Osteoblast (primary cell): ENCODE results near the gene KRTAP5-3. TPM values are rescaled to one million over a fixed set of nuclear protein-coding genes. Genes with fewer than 3 reads are reported as not detected.
"Not testable (repeated sequence)": the region's sequence is repeated elsewhere in the genome, so short reads cannot be mapped to it uniquely, and the experiment has no call there.

Experiments
- DNase-seq: peaks from one replicate; pipeline ENCODE4 v3.0.0; 2011; ENCODE audit warnings: low spot score, mixed read lengths; ENCODE audit not compliant: insufficient read length; ENCODE audit errors: missing footprints
- H2AFZ ChIP-seq: 2 replicates; pipeline ENCODE4 v1.6.0; 2011; ENCODE audit warnings: mild to moderate bottlenecking, low read length
- H3K27ac ChIP-seq: 2 replicates; pipeline ENCODE4 v1.5.1; 2011; ENCODE audit warnings: mild to moderate bottlenecking, low read depth, low read length, moderate library complexity
- H3K27me3 ChIP-seq: 2 replicates; pipeline ENCODE4 v1.6.0; 2012; ENCODE audit warnings: mild to moderate bottlenecking, control low read depth, inconsistent platforms, low read length, moderate library complexity; ENCODE audit not compliant: insufficient read depth
- H3K36me3 ChIP-seq: 2 replicates; pipeline ENCODE4 v1.5.1; 2011; ENCODE audit warnings: mild to moderate bottlenecking, low read length, control low read depth, moderate library complexity; ENCODE audit not compliant: insufficient read depth
- H3K4me1 ChIP-seq: 2 replicates; pipeline ENCODE4 v1.5.1; 2011; ENCODE audit warnings: mild to moderate bottlenecking, low read length, control low read depth, moderate library complexity; ENCODE audit not compliant: insufficient read depth
- H3K4me2 ChIP-seq: 2 replicates; pipeline ENCODE4 v1.6.0; 2011; ENCODE audit warnings: mild to moderate bottlenecking, low read length; ENCODE audit not compliant: insufficient read depth
- H3K4me3 ChIP-seq: fragments of 200-600 bp; sonication (generic); 3 replicates; pipeline ENCODE4 v1.5.1; 2012; ENCODE audit warnings: mild to moderate bottlenecking, low read length, inconsistent platforms; ENCODE audit not compliant: insufficient read depth
- H3K79me2 ChIP-seq: 2 replicates; pipeline ENCODE4 v1.6.0; 2012; ENCODE audit warnings: mild to moderate bottlenecking, low read length, control low read depth, inconsistent platforms; ENCODE audit not compliant: insufficient read depth
- H3K9me3 ChIP-seq: 2 replicates; pipeline ENCODE4 v1.5.1; 2011; ENCODE audit warnings: low read depth, low read length, control low read depth
- H4K20me1 ChIP-seq: 2 replicates; pipeline ENCODE4 v1.6.0; 2012; ENCODE audit warnings: mild to moderate bottlenecking, low read length, control low read depth; ENCODE audit not compliant: insufficient read depth
- CTCF ChIP-seq: IDR thresholded peaks from 2 replicates; pipeline ENCODE4 v1.5.1; 2011; ENCODE audit warnings: mild to moderate bottlenecking, low read depth, low read length, moderate library complexity; ENCODE audit errors: extremely low read depth
- total RNA-seq: library from RNA; depleted of rRNA; stranded (reverse); fragments of >200 nt; gene quantifications from 2 replicates; pipeline ENCODE4 v1.2.3, GENCODE V29; 2012

The KRTAP5-3 gene
- total RNA-seq, 1 donor: not detected

DNA sequence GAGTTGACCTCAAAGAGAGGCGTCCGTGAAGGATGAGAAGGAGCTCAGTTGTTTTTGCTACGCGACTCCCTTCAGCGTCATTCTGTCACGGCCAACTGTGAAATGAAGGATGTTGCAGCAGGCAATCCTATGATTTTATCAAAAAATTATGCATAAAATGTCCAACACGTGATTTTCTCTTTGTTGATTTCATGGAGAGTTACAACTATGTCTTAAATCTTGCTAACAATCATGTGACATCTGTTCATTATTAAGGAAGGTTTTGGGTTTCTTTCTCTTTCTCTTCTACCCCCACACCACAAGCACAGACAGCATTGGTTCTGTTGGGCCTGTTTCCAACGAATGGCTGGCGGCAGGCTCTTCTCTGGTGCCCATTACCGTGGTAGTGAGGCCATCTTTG, 10.0 kb upstream of the KRTAP5-3 start:
- Histone ChIP-seq H3K36me3 (no peaks in the 10 kb centered on the region), H3K79me2 (no peaks in the 10 kb centered on the region), H3K4me1 (no peaks in the 10 kb centered on the region), H3K27ac (no peak overlapping the region), H2AFZ (no peak overlapping the region), H3K4me2 (no peak overlapping the region), H4K20me1 (no peaks in the 10 kb centered on the region), H3K9me3 (no peaks in the 10 kb centered on the region), H3K4me3 (no peak overlapping the region), H3K27me3 (peaks cover 15% of the 10 kb centered on the region)
- no peak for DNase-seq
- no peak for TF ChIP-seq CTCF

DNA sequence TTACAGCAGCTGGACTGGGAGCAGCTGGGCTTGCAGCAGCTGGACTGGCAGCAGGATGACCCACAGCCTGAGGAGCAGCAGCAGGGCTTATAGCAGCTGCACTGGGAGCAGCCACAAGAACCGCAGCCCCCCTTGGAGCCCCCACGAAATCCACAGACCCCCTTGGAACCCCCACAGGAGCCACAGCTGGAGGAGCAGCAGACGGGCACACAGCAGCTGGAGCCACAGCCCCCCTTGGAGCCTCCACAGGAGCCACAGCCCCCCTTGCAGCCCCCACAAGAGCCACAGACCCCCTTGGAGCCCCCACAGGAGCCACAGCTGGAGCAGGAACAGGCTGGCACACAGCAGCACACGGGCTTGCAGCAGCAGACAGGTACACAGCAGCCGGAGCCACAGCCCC, 362 bp downstream of the KRTAP5-3 start:
- peaks cover 17% of the 10 kb centered on the region for H3K27me3 ChIP-seq
- H3K36me3 ChIP-seq, DNase-seq, H3K4me1 ChIP-seq, H3K9me3 ChIP-seq, H3K4me2 ChIP-seq, H2AFZ ChIP-seq, H4K20me1 ChIP-seq, H3K27ac ChIP-seq, H3K79me2 ChIP-seq, H3K4me3 ChIP-seq: not testable (repeated sequence)

DNA sequence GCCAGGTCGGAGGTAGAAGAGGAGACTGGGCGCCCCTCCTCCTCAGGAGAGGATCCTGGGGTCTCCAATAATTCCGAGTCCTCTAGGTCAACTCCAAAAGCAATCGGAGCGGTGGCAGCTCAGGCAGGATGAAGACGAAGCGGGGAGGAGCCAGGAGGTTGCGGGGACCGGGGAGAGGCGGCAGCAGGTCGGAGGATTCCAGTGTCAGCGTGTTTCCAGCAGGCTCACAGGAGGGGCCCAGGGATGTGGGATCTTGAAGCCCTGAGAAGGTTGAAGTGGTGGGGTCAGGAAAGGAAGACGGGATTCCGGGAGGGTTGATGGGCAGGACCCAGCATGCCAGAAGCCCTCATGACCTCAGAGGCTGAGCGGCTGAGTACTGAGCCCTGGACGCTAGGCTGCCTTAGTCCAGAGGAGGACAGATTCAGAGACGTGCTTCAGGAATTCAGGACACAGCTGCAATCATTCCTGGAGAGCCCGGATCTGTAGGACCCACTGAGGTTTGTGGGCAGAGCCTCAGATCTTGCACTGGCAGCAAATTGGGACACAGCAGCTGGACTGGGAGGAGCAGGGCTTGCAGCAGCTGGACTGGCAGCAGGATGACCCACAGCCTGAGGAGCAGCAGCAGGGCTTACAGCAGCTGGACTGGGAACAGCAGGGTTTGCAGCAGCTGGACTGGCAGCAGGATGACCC, 962 bp downstream of the KRTAP5-3 start:
- H3K4me2 ChIP-seq, H3K27ac ChIP-seq, H3K9me3 ChIP-seq, H4K20me1 ChIP-seq, H3K79me2 ChIP-seq, H3K36me3 ChIP-seq, H2AFZ ChIP-seq, DNase-seq, H3K4me1 ChIP-seq, H3K4me3 ChIP-seq: not testable (repeated sequence)
- peaks cover 17% of the 10 kb centered on the region for H3K27me3 ChIP-seq

DNA sequence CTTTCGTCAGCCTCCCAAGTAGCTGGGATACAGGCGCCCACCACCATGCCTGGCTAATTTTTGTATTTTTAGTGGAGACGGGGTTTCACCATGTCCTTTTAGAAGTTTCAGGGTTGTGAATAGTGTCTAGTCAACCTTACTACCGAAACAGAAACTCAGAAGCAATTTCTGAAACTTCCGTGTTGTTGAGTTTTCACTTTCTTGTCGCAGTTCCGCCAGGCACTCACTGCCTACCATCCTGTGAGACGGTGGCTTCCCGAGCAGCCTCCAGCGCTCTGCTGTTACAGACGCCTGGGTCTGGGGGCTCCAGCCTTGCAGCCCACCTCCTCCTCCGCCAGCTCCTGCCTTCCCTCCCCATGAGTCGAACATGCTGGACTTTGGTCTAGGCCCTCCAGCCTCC, 2.3 kb downstream of the KRTAP5-3 start:
- not testable (repeated sequence) for H3K27ac ChIP-seq, H3K4me1 ChIP-seq, H3K4me2 ChIP-seq, H3K4me3 ChIP-seq, H3K79me2 ChIP-seq, H3K9me3 ChIP-seq, H4K20me1 ChIP-seq, H2AFZ ChIP-seq, H3K36me3 ChIP-seq, DNase-seq
- H3K27me3 ChIP-seq: peaks cover 23% of the 10 kb centered on the region

DNA sequence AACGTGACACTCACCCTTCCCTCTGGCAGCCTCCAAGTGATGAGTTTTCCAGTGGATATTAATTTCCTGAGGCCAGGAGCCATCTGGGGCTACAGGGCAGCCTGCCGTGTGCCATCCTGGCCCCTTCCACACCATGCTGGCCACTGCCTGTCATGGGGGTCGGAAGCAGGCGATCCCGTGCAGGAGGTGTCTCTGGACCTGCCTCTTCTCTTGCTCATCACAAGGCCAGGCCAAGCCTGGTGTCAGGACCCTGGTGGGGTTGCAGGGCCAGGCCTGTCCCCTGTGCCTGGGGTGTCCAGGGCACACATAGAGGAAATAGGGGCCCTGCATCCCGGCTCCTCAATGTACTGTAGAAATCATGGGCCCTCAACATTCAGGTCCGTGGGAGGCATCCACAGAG, 3.6 kb downstream of the KRTAP5-3 start:
- no peak overlapping the region for H3K27ac ChIP-seq
- H4K20me1 ChIP-seq: no peaks in the 10 kb centered on the region
- DNase-seq: no peak
- H3K36me3 ChIP-seq: no peaks in the 10 kb centered on the region
- peaks cover 29% of the 10 kb centered on the region for H3K27me3 ChIP-seq
- H2AFZ ChIP-seq: no peak overlapping the region
- no peaks in the 10 kb centered on the region for H3K9me3 ChIP-seq
- no peak overlapping the region for H3K4me2 ChIP-seq
- H3K79me2 ChIP-seq: no peaks in the 10 kb centered on the region
- TF ChIP-seq CTCF: no peak
- H3K4me1 ChIP-seq: no peaks in the 10 kb centered on the region
- no peak overlapping the region for H3K4me3 ChIP-seq
